HG03439 (cell line): ENCODE results near the gene XRCC6.
"Not testable (repeated sequence)": the region's sequence is repeated elsewhere in the genome, so short reads cannot be mapped to it uniquely, and the experiment has no call there.

Experiments
- ATAC-seq: cut with Tn5 transposase; IDR thresholded peaks from one replicate; pipeline ENCODE4 v1.9.1; 2021; ENCODE audit warnings: mild to moderate bottlenecking, moderate library complexity; ENCODE audit not compliant: unreplicated experiment

XRCC6 gene

GRCh38 chr22:41598081-41598480 is 23.0 kb upstream of the XRCC6 start:
- no peak for ATAC-seq

GRCh38 chr22:41598891-41599635 is 22.0 kb upstream of the XRCC6 start:
- ATAC-seq, result no peak

DNA sequence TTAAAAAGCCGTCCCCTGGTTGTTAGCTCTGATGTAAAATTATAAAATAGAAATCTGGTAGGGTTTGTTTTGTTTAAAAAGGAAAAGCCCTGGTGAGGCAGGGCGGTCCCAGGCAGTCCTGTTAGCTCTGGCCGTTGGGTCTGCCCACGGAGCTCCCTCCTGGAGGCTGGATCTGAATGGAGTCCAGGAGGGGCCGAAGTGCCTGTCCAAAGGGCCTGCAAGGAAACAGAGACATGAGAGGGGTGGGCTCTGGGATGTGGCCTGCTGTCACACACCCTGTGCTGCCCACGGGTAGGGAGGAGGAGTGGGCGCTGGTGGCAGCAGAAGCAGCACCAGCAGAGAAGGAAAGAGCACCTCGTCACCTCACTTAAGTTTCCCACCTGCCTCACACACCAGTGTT is 20.1 kb upstream of the XRCC6 start:
- ATAC-seq, result no peak

DNA sequence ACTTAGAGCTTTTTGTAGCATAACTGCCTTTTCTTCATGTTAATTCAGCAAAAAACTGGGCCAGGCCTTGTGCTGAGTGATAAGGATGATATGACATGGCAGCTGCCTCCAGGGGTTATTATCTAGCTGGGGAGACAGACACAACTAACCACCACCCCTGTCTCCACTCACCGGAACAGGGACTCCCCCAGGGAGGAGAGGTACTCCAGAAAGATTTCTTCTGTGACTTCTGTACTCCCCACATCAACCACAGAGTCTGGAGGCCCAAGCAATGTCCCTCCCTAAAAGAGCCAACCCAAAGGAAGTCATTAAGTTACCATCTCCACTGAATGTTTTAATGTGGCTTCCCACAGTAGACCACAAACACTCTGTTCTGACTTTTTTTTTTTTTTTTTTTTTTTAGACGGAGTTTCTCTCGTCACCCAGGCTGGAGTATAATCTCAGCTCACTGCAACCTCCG is 17.2 kb upstream of the XRCC6 start:
- ATAC-seq, result peak; percentile 81

DNA sequence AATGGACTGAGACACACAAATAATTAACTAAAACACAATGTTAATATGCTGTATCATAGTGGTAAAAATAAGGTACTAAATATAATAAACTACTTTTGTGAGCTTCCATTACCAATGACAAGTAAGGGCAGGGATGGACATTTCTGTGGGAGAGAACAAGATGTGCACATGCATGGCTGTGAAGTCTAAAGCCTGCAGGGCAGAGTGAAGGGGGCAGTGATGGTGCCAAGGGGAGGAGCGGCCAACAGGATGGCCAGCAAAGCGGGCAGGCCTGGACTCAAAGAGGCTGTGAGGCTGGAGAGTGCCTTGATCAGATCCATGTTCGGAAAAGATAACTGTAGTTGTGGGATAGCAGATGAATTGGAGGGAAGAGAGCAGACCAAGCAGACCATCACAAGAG is 12.7 kb upstream of the XRCC6 start:
- ATAC-seq, result no peak

DNA sequence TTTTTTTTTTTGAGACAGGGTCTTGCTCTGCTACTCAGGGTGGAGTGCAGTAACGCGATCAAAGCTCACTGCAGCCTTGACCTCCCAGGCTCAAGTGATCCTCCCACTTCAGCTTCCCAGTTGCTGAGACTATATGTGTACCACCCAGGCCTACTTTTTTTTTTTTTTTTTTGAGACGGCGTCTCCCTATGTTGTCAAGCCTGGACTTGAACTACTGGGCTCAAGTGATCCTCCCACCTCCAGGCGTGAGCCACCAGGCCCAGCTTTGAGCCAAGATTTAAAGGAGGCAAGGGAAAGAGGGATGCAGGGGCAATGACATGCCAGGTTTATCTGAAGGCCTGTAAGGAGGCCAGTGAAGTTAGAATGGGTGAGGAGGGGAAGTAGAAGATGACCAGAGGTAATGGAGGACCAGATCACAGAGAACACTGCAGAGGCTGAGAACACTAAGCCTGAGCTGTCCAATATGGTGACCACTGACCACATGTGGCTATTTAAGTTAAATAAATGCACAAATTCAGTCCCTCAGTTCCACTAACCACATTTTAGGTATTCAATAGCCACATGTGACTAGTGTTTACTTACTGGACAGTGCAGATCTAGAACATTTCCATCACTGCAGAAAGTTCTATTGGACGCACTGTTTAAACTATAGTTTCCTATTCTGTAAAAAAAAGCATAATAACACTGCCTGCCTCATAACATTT is 8.3 kb upstream of the XRCC6 start:
- ATAC-seq, result no peak

DNA sequence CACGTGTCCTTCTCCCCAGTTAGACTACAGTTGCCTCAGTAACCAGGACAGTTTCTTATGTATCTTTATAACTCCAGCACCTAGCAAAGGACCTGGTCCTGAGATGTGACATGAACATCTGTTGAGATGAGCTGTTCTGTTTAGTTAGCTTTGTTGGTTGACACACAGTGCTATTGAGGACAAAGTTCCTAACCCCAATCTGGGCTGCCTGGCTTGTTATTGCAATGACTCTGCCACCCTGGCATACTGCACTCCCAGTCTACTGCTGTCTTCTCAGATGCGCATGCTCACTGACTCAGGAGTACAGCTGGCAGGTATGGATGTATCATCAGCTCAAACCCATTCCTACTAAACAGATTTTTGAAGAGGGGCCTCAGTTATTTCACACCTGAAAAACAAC is 7.6 kb upstream of the XRCC6 start:
- no peak for ATAC-seq

GRCh38 chr22:41619979-41620588 is 1.0 kb upstream of the XRCC6 start:
- ATAC-seq, result peak; percentile 13

DNA sequence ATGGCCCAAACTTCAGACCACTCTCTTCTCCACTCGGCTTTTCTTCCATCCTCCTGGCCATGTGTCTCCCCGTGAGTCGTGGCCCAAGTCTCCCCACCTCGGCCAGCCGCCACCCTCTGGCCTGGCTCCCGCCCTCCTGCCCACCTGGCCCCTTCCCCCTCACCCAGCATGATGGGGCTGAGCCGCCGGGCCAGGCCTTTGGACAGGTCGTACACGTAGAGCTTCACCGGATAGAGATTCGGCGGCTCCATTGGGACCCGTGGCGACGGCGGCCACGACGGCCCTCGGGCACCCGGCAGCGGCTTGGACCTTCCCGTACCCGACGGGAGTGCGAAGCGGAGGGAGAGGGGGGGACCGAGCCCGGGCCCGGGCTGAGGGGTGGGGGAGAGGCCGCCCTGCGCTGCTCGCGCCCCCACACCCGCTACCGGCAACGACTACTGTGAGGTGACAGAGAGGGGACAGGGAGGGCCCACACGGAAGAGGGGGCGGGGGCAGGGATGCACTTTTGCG is 451 bp upstream of the XRCC6 start, which contains the start of gene DESI1:
DESI1 (minus strand) TSS at position 455 of the 510 bp plus-strand sequence; CDS start at position 251, 204 bp downstream.
- peak; percentile 19 for ATAC-seq

DNA sequence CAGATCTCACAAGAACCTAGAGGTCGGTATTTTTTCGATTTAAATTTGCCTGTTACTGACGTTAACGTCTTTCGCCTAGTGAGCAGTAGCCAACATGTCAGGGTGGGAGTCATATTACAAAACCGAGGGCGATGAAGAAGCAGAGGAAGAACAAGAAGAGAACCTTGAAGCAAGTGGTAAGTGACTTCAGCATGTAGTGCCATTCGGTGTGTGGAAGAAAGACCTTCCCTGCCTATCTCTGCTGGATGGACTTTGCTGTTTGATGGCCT is 750 bp downstream of the XRCC6 start:
- no peak for ATAC-seq

- ATAC-seq, result no peak
Observed at GRCh38 chr22:41625577-41625976, 4.5 kb downstream of the XRCC6 start.

- ATAC-seq, result not testable (repeated sequence)
Observed at GRCh38 chr22:41631115-41631514, 10.0 kb downstream of the XRCC6 start.

DNA sequence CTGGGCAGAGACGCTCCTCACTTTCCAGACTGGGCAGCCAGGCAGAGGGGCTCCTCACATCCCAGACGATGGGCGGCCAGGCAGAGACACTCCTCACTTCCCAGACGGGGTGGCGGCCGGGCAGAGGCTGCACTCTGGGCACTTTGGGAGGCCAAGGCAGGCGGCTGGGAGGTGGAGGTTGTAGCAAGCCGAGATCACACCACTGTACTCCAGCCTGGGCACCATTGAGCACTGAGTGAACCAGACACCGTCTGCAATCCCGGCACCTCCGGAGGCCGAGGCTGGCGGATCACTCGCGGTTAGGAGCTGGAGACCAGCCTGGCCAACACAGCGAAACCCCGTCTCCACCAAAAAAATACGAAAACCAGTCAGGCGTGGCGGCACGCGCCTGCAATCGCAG is 10.5 kb downstream of the XRCC6 start:
- not testable (repeated sequence) for ATAC-seq

GRCh38 chr22:41634610-41635009 is 13.5 kb downstream of the XRCC6 start:
- ATAC-seq, result not testable (repeated sequence)

GRCh38 chr22:41636467-41636866 is 15.4 kb downstream of the XRCC6 start:
- ATAC-seq, result no peak

DNA sequence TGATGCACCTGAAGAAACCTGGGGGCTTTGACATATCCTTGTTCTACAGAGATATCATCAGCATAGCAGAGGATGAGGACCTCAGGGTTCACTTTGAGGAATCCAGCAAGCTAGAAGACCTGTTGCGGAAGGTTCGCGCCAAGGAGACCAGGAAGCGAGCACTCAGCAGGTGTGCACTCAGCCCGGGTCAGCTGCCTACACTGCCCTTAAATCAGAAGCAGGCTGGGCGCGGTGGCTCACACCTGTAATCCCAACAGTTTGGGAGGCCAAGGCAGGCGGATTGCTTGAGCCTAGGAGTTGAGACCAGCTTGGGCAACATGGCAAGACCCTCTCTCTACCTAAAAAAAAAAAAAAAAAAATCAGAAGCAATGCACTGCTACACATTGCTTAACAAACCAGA is 16.5 kb downstream of the XRCC6 start:
- ATAC-seq, result not testable (repeated sequence)

GRCh38 chr22:41638124-41638523 is 17.0 kb downstream of the XRCC6 start:
- ATAC-seq, result no peak

DNA sequence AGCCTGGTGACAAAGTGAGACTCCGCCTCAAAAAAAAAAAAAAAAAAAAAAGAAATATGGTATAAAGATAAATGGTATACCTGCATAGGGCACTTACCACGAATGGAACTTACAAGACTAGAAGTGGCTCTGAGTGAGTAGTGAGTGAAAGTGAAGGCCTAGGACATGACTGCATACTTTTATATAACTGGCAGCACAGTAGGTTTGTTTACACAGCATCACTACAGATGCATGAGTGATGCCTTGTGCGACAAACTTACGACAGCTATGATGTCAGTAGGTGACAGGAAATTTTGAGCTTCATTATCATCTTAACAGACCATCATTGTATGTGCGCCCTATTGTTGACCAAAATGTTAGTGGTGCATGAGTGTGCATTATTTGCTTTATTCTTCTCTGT is 17.7 kb downstream of the XRCC6 start:
- no peak for ATAC-seq

DNA sequence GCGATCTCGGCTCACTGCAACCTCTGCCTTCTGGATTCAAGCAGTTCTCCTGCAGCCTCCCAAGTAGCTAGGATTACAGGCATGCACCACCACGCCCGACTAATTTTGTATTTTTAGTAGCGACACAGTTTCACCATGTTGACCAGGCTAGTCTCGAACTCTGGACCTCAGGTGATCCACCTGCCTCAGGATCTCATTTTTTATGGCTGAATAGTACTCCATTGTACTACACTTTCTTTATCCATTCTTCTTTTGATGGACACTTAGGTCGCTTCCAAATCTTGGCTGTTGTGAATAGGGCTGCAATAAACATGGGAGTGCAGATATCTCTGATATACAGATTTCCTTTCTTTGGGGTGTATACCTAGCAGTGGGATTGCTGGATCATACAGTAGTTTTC is 20.8 kb downstream of the XRCC6 start:
- no peak for ATAC-seq

- no peak for ATAC-seq
Observed at GRCh38 chr22:41642331-41643110, 21.4 kb downstream of the XRCC6 start.

DNA sequence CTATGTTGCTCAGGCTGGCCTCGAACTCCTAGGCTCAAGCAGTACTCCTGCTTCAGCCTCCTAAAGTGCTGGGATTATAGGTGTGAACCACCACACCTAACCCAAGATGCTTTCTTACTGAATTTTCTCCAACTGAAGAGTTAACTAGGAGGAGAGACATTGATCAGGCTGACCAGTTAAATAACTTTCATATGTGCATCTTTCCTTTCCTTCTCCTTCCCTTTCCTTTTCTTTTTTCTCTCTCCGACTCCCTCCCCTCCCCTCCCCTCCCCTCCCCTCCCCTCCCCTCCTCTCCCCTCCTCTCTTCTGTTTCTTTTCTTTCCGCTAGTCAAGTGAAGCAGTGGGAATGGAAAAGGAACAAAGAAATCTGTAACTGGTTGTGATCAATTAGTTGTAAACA is 26.7 kb downstream of the XRCC6 start:
- ATAC-seq, result no peak
